GM21619 (cell line): ENCODE results near the gene ZNF716.
"Not testable (repeated sequence)": the region's sequence is repeated elsewhere in the genome, so short reads cannot be mapped to it uniquely, and the experiment has no call there.

Source experiments
- ATAC-seq: cut with Tn5 transposase; IDR thresholded peaks from one replicate; pipeline ENCODE4 v1.9.1; 2021; ENCODE audit not compliant: unreplicated experiment

The ZNF716 gene

DNA sequence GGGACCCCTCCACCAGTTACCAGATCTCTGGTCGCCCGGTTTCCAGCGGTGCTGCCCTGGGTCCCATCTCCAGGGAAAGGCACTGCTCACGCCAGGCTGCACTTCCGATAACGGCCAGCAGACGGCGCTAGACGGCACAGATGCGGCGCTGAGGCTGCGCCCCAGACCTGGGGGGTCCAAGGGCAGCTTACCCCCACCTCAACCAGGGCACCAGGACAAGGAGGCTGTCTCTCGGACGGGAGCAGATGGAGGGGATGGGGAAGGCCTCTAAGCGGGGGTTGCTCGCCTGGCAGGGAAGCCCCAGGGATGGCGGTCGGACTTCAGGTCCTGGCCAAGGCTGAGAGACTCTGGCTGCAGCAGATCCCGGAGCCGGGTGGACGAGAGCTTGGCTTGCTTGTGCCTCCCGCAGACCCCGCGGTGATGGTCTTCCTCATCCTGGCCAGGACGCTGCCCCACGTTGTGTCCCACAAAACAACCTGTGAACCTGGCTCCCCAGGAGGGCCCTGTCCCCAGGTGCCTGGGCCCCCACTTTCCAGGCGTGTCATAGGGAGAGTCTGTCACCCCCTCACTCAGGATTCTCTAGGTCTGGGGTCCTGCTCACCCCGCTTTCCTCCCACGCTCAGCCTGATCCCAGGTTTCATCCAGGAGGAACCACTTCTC, 23.9 kb upstream of the ZNF716 start:
- no peak for ATAC-seq

- no peak for ATAC-seq
These were observed 23.4 kb upstream of the ZNF716 start for GRCh38 chr7:57426629-57427003.

GRCh38 chr7:57427146-57427545, 22.8 kb upstream of the ZNF716 start:
- ATAC-seq = no peak

GRCh38 chr7:57427594-57427993, 22.4 kb upstream of the ZNF716 start:
- no peak for ATAC-seq

GRCh38 chr7:57432583-57432982, 17.4 kb upstream of the ZNF716 start:
- no peak for ATAC-seq

DNA sequence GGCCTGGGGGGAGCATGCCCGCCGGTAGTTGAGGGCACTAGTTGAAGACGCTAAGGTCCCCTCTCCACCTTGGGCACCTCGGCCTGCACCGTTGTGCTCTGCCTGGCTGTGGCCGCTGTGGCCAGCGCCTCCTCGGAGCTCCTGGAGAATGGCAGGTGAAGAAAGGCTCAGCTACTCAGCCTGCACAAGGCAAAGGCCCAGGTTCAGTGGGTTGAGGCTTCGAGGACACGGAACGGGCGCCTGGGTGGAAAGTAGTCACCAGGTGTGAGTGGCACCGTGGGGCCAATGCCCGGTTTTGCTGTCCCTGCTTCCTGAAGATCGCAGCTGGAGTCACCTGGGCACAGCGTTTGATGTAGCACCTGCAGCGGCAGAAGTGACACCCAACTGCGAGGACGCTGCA, 12.4 kb upstream of the ZNF716 start:
- no peak for ATAC-seq

DNA sequence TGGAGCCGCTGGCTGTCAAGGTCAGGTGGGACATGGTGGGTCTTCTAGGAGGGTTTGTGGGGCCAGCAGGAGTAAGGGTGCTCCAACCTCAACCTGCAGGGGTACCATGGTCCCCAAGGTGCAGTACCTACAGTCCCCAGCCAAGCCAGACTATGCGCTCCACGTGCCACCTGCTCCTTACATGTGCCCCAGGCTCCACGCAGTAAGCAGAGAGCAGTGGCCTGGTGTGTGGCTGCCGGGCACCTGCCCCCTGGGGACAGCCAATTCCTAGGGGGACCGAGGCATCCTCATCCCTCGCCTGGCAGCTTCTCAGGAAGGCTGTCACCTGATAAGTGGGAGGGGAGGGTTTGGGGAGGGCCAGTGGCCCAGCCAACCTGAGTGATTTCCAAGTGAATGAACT, 11.7 kb upstream of the ZNF716 start:
- ATAC-seq = no peak

GRCh38 chr7:57443567-57443966, 6.4 kb upstream of the ZNF716 start:
- no peak for ATAC-seq

DNA sequence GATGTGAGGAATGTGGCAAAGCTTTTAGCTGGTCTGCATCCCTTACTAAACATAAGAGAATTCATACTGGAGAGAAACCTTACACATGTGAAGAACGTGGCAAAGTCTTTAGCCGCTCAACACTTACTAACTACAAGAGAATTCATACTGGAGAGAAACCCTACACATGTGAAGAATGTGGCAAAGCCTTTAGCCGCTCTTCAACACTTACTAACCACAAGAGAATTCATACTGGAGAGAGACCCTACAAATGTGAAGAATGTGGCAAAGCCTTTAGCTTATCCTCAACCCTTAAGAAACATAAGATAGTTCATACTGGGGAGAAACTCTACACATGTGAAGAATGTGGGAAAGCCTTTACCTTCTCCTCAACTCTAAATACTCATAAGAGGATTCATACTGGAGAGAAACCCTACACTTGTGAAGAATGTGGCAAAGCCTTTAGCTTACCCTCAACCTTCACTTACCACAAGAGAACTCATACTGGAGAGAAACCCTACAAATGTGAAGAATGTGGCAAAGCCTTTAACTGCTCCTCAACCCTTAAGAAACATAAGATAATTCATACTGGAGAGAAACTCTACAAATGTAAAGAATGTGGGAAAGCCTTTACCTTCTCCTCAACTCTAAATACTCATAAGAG, 19.3 kb downstream of the ZNF716 start:
- not testable (repeated sequence) for ATAC-seq

DNA sequence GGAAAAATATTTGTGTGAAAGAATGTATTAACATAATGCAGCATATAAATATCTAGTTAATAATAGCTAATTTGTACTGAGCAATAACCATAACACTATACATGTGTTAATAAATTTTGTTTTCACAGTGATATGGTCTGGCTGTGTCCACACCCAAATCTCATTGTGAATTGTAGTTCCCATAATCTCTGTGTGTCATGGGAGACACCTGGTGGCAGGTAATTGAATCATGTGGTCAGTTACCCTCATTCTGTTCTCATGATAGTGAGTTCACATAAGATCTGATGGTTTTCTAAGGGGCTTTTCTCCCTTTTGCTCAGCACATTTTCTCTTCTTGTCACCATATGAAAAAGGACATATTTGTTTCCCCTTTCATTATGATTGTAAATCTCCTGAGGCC, 30.3 kb downstream of the ZNF716 start:
- ATAC-seq = not testable (repeated sequence)

DNA sequence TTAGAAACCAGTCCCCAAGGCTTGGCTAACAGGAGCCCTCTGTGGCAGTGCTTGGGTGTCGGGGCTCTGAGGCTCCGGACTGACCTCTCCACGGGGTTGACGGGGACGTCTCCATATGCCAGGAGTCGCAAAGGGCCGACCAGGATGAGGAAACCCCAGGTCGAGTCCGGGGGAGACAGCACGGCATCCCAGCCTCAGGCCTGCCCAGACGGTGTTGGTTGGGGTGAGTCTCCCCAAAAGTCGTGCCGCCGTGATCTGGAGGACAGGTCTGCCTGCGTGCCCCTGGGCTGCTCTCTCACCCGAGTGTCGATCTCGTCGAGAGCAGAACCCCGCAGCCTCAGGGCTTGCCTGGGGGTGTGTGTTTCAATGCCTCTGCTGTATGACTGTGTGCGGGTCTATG, 35.0 kb downstream of the ZNF716 start:
- not testable (repeated sequence) for ATAC-seq

DNA sequence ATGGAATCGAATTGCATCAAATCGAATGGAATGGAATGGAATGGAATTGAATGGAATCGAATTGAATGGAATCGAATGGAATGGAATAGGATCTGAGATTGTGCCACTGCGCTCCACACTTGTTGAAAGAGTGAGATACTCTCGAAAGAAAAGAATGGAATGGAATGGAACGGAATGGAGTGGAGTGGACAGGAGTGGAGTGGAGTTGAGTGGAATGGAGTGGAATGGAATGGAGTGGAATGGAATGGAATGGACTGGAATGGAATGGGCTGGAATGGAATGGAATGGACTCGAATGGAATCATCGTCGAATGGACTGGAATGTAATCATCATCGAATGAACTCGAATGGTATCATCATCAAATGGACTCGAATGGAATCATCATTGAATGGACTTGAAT, 38.0 kb downstream of the ZNF716 start:
- no peak for ATAC-seq

DNA sequence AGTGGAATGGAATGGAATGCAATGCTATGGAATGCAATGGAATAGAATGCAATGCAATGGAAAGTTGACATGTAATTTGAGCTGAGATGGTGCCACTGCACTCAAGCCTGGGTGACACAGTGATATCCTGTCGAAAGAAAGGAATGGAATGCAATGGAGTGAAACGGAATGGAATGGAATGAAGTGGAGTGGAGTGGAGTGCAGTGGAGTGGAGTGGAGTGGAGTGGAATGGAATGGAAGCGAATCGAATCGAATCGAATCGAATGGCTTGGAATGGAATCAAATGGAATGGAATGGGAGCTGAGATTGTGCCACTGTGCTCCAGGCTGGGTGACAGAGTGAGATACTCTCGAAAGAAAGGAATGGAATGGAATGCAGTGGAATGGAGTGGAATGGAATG, 45.1 kb downstream of the ZNF716 start:
- not testable (repeated sequence) for ATAC-seq

DNA sequence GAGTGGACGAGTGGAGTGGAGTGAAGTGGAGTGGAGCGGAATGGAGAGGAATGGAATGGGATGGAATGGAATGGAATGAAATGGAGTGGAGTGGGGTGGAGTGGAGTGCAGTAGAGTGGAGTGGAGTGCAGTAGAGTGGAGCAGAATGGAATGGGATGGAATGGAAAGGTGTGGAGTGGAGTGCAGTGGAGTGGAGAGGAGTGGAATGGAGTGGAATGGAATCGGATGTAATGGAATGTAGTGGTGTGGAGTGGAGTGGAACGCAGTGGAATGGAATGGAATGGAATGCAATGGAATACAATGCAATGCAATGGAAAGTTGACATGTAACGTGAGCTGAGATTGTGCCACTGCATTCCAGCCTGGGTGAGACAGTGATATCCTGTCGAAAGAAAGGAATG, 46.4 kb downstream of the ZNF716 start:
- ATAC-seq = no peak

DNA sequence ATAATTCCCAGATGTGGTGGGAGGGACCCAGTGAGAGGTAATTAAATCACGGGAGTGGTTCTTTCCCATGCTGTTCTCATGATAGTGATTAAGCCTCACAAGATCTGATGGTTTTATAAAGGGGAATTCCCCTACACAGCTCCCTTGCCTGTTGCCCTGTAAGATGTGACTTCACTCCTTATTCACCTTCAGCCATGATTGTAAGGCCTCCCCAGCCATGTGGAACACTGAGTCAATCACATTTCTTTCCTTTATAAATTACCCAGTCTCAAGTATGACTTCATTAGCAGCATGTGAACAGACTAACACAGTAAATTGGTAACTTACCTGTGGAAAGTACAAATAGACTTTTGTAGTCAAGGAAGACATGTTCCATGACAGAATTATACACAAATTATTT, 55.2 kb downstream of the ZNF716 start:
- no peak for ATAC-seq
